ENCODE measurements around the gene ARHGAP20.
"Not testable (repeated sequence)": the region's sequence is repeated elsewhere in the genome, so short reads cannot be mapped to it uniquely, and the experiment has no call there.

ARHGAP20 gene

GRCh38 chr11:110645253-110645652 is 67.0 kb downstream of the ARHGAP20 start:
- Histone ChIP-seq H3K9ac (ENCODE audit: low read depth, low read length) (no peak overlapping the region), H3K36me3 (ENCODE audit: insufficient read depth, low read length) (no peaks in the 10 kb centered on the region), H3K4me1 (ENCODE audit: control insufficient read depth, insufficient read depth, low read length) (no peaks in the 10 kb centered on the region), H3K27me3 (ENCODE audit: control insufficient read depth, insufficient read depth, low read length) (no peaks in the 10 kb centered on the region), H3K4me2 (ENCODE audit: low read length) (no peak overlapping the region), H3K4me3 (ENCODE audit: low read length) (no peak overlapping the region), H3K9me3 (replicated peaks; ENCODE audit: low read length) (no peaks in the 10 kb centered on the region)

GRCh38 chr11:110634370-110634769 is 77.9 kb downstream of the ARHGAP20 start:
- H3K36me3 ChIP-seq (ENCODE audit: insufficient read depth, low read length) = no peaks in the 10 kb centered on the region
- H3K27me3 ChIP-seq (ENCODE audit: control insufficient read depth, insufficient read depth, low read length) = no peaks in the 10 kb centered on the region
- no peaks in the 10 kb centered on the region for H3K9me3 ChIP-seq (replicated peaks; ENCODE audit: low read length)
- no peaks in the 10 kb centered on the region for H3K4me1 ChIP-seq (ENCODE audit: control insufficient read depth, insufficient read depth, low read length)
- H3K9ac ChIP-seq (ENCODE audit: low read depth, low read length) = no peak overlapping the region
- H3K4me2 ChIP-seq (ENCODE audit: low read length) = no peak overlapping the region
- no peak overlapping the region for H3K4me3 ChIP-seq (ENCODE audit: low read length)

GRCh38 chr11:110631551-110631950 is 80.7 kb downstream of the ARHGAP20 start:
- H3K4me2 ChIP-seq (ENCODE audit: low read length) = no peak overlapping the region
- no peak overlapping the region for H3K4me3 ChIP-seq (ENCODE audit: low read length)
- no peaks in the 10 kb centered on the region for H3K36me3 ChIP-seq (ENCODE audit: insufficient read depth, low read length)
- no peak overlapping the region for H3K9ac ChIP-seq (ENCODE audit: low read depth, low read length)
- H3K9me3 ChIP-seq (replicated peaks; ENCODE audit: low read length) = no peaks in the 10 kb centered on the region
- H3K27me3 ChIP-seq (ENCODE audit: control insufficient read depth, insufficient read depth, low read length) = no peaks in the 10 kb centered on the region
- no peaks in the 10 kb centered on the region for H3K4me1 ChIP-seq (ENCODE audit: control insufficient read depth, insufficient read depth, low read length)

GRCh38 chr11:110629594-110629993 is 82.6 kb downstream of the ARHGAP20 start:
- Histone ChIP-seq H3K4me1 (ENCODE audit: control insufficient read depth, insufficient read depth, low read length) (no peaks in the 10 kb centered on the region), H3K9me3 (replicated peaks; ENCODE audit: low read length) (no peaks in the 10 kb centered on the region), H3K4me2 (ENCODE audit: low read length) (no peak overlapping the region), H3K36me3 (ENCODE audit: insufficient read depth, low read length) (no peaks in the 10 kb centered on the region), H3K27me3 (ENCODE audit: control insufficient read depth, insufficient read depth, low read length) (no peaks in the 10 kb centered on the region), H3K9ac (ENCODE audit: low read depth, low read length) (no peak overlapping the region), H3K4me3 (ENCODE audit: low read length) (no peak overlapping the region)

GRCh38 chr11:110621826-110622225 is 90.4 kb downstream of the ARHGAP20 start:
- Histone ChIP-seq H3K4me2 (ENCODE audit: low read length) (no peak overlapping the region), H3K9ac (ENCODE audit: low read depth, low read length) (no peak overlapping the region), H3K4me3 (ENCODE audit: low read length) (no peak overlapping the region), H3K36me3 (ENCODE audit: insufficient read depth, low read length) (no peaks in the 10 kb centered on the region), H3K9me3 (replicated peaks; ENCODE audit: low read length) (no peaks in the 10 kb centered on the region), H3K4me1 (ENCODE audit: control insufficient read depth, insufficient read depth, low read length) (no peaks in the 10 kb centered on the region), H3K27me3 (ENCODE audit: control insufficient read depth, insufficient read depth, low read length) (no peaks in the 10 kb centered on the region)

- not testable (repeated sequence) for H3K27me3 ChIP-seq (ENCODE audit: control insufficient read depth, insufficient read depth, low read length); H3K4me3 ChIP-seq (ENCODE audit: low read length); H3K4me2 ChIP-seq (ENCODE audit: low read length); H3K9ac ChIP-seq (ENCODE audit: low read depth, low read length); H3K36me3 ChIP-seq (ENCODE audit: insufficient read depth, low read length); H3K9me3 ChIP-seq (replicated peaks; ENCODE audit: low read length); H3K4me1 ChIP-seq (ENCODE audit: control insufficient read depth, insufficient read depth, low read length)
Observed at GRCh38 chr11:110619366-110619765, 92.9 kb downstream of the ARHGAP20 start.

- Histone ChIP-seq H3K4me1 (ENCODE audit: control insufficient read depth, insufficient read depth, low read length) (no peaks in the 10 kb centered on the region), H3K27me3 (ENCODE audit: control insufficient read depth, insufficient read depth, low read length) (no peaks in the 10 kb centered on the region), H3K36me3 (ENCODE audit: insufficient read depth, low read length) (no peaks in the 10 kb centered on the region), H3K4me2 (ENCODE audit: low read length) (no peak overlapping the region), H3K4me3 (ENCODE audit: low read length) (no peak overlapping the region), H3K9ac (ENCODE audit: low read depth, low read length) (no peak overlapping the region), H3K9me3 (replicated peaks; ENCODE audit: low read length) (no peaks in the 10 kb centered on the region)
Observed at GRCh38 chr11:110614031-110614430, 98.2 kb downstream of the ARHGAP20 start.

GRCh38 chr11:110613197-110613918 is 98.9 kb downstream of the ARHGAP20 start:
- Histone ChIP-seq H3K9me3 (replicated peaks; ENCODE audit: low read length) (no peaks in the 10 kb centered on the region), H3K36me3 (ENCODE audit: insufficient read depth, low read length) (no peaks in the 10 kb centered on the region), H3K27me3 (ENCODE audit: control insufficient read depth, insufficient read depth, low read length) (no peaks in the 10 kb centered on the region), H3K4me2 (ENCODE audit: low read length) (no peak overlapping the region), H3K9ac (ENCODE audit: low read depth, low read length) (no peak overlapping the region), H3K4me1 (ENCODE audit: control insufficient read depth, insufficient read depth, low read length) (no peaks in the 10 kb centered on the region), H3K4me3 (ENCODE audit: low read length) (no peak overlapping the region)

- H3K9ac ChIP-seq (ENCODE audit: low read depth, low read length) = no peak overlapping the region
- H3K9me3 ChIP-seq (replicated peaks; ENCODE audit: low read length) = no peaks in the 10 kb centered on the region
- H3K4me3 ChIP-seq (ENCODE audit: low read length) = no peak overlapping the region
- H3K36me3 ChIP-seq (ENCODE audit: insufficient read depth, low read length) = no peaks in the 10 kb centered on the region
- no peaks in the 10 kb centered on the region for H3K27me3 ChIP-seq (ENCODE audit: control insufficient read depth, insufficient read depth, low read length)
- H3K4me1 ChIP-seq (ENCODE audit: control insufficient read depth, insufficient read depth, low read length) = no peaks in the 10 kb centered on the region
- no peak overlapping the region for H3K4me2 ChIP-seq (ENCODE audit: low read length)
Observed at GRCh38 chr11:110606415-110606814, 105.8 kb downstream of the ARHGAP20 start.

- Histone ChIP-seq H3K9me3 (replicated peaks; ENCODE audit: low read length) (no peaks in the 10 kb centered on the region), H3K4me2 (ENCODE audit: low read length) (no peak overlapping the region), H3K4me3 (ENCODE audit: low read length) (no peak overlapping the region), H3K4me1 (ENCODE audit: control insufficient read depth, insufficient read depth, low read length) (no peaks in the 10 kb centered on the region), H3K9ac (ENCODE audit: low read depth, low read length) (no peak overlapping the region), H3K27me3 (ENCODE audit: control insufficient read depth, insufficient read depth, low read length) (no peaks in the 10 kb centered on the region), H3K36me3 (ENCODE audit: insufficient read depth, low read length) (no peaks in the 10 kb centered on the region)
Observed at GRCh38 chr11:110601936-110602335, 110.3 kb downstream of the ARHGAP20 start.

GRCh38 chr11:110600322-110600721 is 111.9 kb downstream of the ARHGAP20 start:
- Histone ChIP-seq H3K4me1 (ENCODE audit: control insufficient read depth, insufficient read depth, low read length) (no peaks in the 10 kb centered on the region), H3K4me2 (ENCODE audit: low read length) (no peak overlapping the region), H3K36me3 (ENCODE audit: insufficient read depth, low read length) (no peaks in the 10 kb centered on the region), H3K4me3 (ENCODE audit: low read length) (no peak overlapping the region), H3K9ac (ENCODE audit: low read depth, low read length) (no peak overlapping the region), H3K9me3 (replicated peaks; ENCODE audit: low read length) (no peaks in the 10 kb centered on the region), H3K27me3 (ENCODE audit: control insufficient read depth, insufficient read depth, low read length) (no peaks in the 10 kb centered on the region)

- H3K9ac ChIP-seq (ENCODE audit: low read depth, low read length) = no peak overlapping the region
- H3K27me3 ChIP-seq (ENCODE audit: control insufficient read depth, insufficient read depth, low read length) = no peaks in the 10 kb centered on the region
- no peaks in the 10 kb centered on the region for H3K4me1 ChIP-seq (ENCODE audit: control insufficient read depth, insufficient read depth, low read length)
Observed at GRCh38 chr11:110599207-110599606, 113.0 kb downstream of the ARHGAP20 start.

More at GRCh38 chr11:110599207-110599606, 113.0 kb downstream of the ARHGAP20 start:
- no peaks in the 10 kb centered on the region for H3K36me3 ChIP-seq (ENCODE audit: insufficient read depth, low read length)
- H3K9me3 ChIP-seq (replicated peaks; ENCODE audit: low read length) = no peaks in the 10 kb centered on the region
- no peak overlapping the region for H3K4me3 ChIP-seq (ENCODE audit: low read length)
- no peak overlapping the region for H3K4me2 ChIP-seq (ENCODE audit: low read length)

Data from skeletal muscle satellite cell (primary cell).